Mammary epithelial cell (primary cell): Measurements from ENCODE around the gene MYO10.

Experiments
- EZH2 ChIP-seq: IDR thresholded peaks from 2 replicates; pipeline ENCODE4 v1.6.1; 2012; ENCODE audit warnings: low read length, inconsistent platforms, borderline replicate concordance
- TF ChIP-seq, protein P1 (sequence below), 2 donors: IDR thresholded peaks in 1 of 2; conservative IDR thresholded peaks in 1 of 2; 2 replicates each; pipeline ENCODE4 v1.5.1; 2011 to 2012; ENCODE audit warnings: inconsistent platforms in 2 of 2, low read length in 2 of 2, mild to moderate bottlenecking in 2 of 2, control low read depth in 1 of 2, low read depth in 1 of 2; ENCODE audit not compliant: insufficient read depth in 1 of 2; ENCODE audit errors: extremely low read depth in 1 of 2

DNA sequence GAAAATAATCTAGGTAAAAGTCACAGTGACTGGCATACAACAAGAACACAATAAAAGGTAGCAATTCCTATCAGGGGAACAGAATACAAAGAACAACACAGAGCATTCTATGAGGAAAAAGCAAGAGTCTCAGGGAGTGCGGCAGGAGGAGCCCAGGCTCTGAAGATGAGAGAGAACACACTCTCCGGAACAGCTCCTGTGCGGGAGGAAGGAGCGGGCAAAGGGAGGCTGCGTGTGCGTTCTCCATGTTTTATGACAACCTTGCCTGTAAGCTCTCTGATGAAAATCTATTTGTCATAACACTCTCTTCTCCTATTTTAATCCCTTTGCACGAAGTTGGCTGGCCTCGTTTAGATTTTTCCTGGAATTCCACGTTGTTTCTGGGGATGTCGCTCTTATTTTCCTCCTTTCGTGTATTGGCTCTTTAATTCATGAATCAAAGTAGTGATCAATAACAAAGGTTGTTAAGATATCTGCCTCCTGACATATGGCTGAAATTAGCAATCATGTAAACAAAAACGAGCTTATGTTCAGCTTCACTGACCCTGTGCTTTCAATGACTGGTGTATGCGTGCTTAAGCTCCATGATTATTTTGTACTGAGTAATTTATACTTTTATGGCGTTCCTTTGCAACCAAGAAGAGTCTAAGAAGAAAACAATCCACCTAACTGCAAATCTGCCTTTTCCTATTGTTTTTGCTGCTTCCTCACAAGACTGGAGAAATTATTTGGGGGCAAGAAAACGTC is 109.5 kb downstream of the MYO10 start:
- TF ChIP-seq, protein P1, sequence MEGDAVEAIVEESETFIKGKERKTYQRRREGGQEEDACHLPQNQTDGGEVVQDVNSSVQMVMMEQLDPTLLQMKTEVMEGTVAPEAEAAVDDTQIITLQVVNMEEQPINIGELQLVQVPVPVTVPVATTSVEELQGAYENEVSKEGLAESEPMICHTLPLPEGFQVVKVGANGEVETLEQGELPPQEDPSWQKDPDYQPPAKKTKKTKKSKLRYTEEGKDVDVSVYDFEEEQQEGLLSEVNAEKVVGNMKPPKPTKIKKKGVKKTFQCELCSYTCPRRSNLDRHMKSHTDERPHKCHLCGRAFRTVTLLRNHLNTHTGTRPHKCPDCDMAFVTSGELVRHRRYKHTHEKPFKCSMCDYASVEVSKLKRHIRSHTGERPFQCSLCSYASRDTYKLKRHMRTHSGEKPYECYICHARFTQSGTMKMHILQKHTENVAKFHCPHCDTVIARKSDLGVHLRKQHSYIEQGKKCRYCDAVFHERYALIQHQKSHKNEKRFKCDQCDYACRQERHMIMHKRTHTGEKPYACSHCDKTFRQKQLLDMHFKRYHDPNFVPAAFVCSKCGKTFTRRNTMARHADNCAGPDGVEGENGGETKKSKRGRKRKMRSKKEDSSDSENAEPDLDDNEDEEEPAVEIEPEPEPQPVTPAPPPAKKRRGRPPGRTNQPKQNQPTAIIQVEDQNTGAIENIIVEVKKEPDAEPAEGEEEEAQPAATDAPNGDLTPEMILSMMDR (conservative IDR thresholded peaks at IDR 0.05 in 1 of 2, IDR thresholded peaks at IDR 0.05 in 1 of 2; ENCODE audit: extremely low read depth in 1 of 2, insufficient read depth in 1 of 2, low read depth in 1 of 2, low read length in 2 of 2) = no peak
- TF ChIP-seq EZH2 = no peak
